GM23338 (cell line): ENCODE results near the gene MED13L. TPM values are rescaled to one million over a fixed set of nuclear protein-coding genes. Genes with fewer than 3 reads are reported as not detected.

Source experiments
- ATAC-seq: fragments of 200-7000 bp; cut with Tn5 transposase; 3 replicates; pipeline ENCODE4 v1.9.1; 2020
- DNase-seq: peaks from one replicate; pipeline ENCODE4 v3.0.0-alpha.2; 2015; ENCODE audit warnings: low spot score
- H2AFZ ChIP-seq: fragments of 200-600 bp; sonication (generic); 2 replicates; pipeline ENCODE4 v1.8.0; 2016; ENCODE audit warnings: antibody characterized with exemption, mild to moderate bottlenecking, moderate library complexity
- H3F3A ChIP-seq: fragments of 200-600 bp; sonication (generic); replicated peaks from 2 replicates; pipeline ENCODE4 v1.8.0; 2017; ENCODE audit warnings: antibody characterized with exemption, mixed run types, low read depth
- H3K27ac ChIP-seq: fragments of 200-600 bp; sonication (generic); 2 replicates; pipeline ENCODE4 v1.6.1; 2016; ENCODE audit warnings: low read depth
- H3K27me3 ChIP-seq: fragments of 200-600 bp; sonication (generic); 2 replicates; pipeline ENCODE4 v1.8.0; 2016; ENCODE audit warnings: mild to moderate bottlenecking, mixed run types, moderate library complexity; ENCODE audit not compliant: insufficient read depth
- H3K36me3 ChIP-seq: fragments of 200-600 bp; sonication (generic); 2 replicates; pipeline ENCODE4 v1.8.0; 2016; ENCODE audit warnings: mild to moderate bottlenecking; ENCODE audit not compliant: insufficient read depth
- H3K4me1 ChIP-seq: fragments of 200-600 bp; sonication (generic); 2 replicates; pipeline ENCODE4 v1.8.0; 2016; ENCODE audit warnings: mild to moderate bottlenecking, moderate library complexity; ENCODE audit not compliant: insufficient read depth
- H3K4me2 ChIP-seq: fragments of 200-600 bp; sonication (generic); 2 replicates; pipeline ENCODE4 v1.7.1; 2017; ENCODE audit warnings: mixed run types
- H3K4me3 ChIP-seq: fragments of 200-600 bp; sonication (generic); 2 replicates; pipeline ENCODE4 v1.6.1; 2016; ENCODE audit warnings: mixed run types
- H3K79me2 ChIP-seq: fragments of 200-600 bp; sonication (generic); replicated peaks from 2 replicates; pipeline ENCODE4 v1.8.0; 2017; ENCODE audit warnings: mild to moderate bottlenecking; ENCODE audit not compliant: insufficient read depth
- H3K9me2 ChIP-seq: fragments of 200-600 bp; sonication (generic); 2 replicates; pipeline ENCODE4 v1.8.0; 2017; ENCODE audit not compliant: insufficient read depth
- H4K20me1 ChIP-seq: fragments of 200-600 bp; sonication (generic); replicated peaks from 2 replicates; pipeline ENCODE4 v1.8.0; 2017; ENCODE audit warnings: mild to moderate bottlenecking; ENCODE audit not compliant: insufficient read depth
- H3K27ac Mint-ChIP-seq: 2 replicates; pipeline ENCODE4 v1.8.0; 2020; ENCODE audit warnings: inconsistent platforms, mild to moderate bottlenecking, moderate library complexity, mixed read lengths
- H3K27me3 Mint-ChIP-seq: 3 replicates; pipeline ENCODE4 v1.8.0; 2022; ENCODE audit warnings: low read depth, mild to moderate bottlenecking, moderate library complexity, mixed read lengths, inconsistent platforms; ENCODE audit not compliant: insufficient read depth, poor library complexity
- H3K36me3 Mint-ChIP-seq: 3 replicates; pipeline ENCODE4 v1.8.0; 2021; ENCODE audit warnings: low read depth, mild to moderate bottlenecking, inconsistent platforms, moderate library complexity, mixed read lengths
- H3K4me1 Mint-ChIP-seq: 3 replicates; pipeline ENCODE4 v1.8.0; 2020; ENCODE audit warnings: mild to moderate bottlenecking, inconsistent platforms, mixed read lengths
- H3K4me3 Mint-ChIP-seq: 3 replicates; pipeline ENCODE4 v1.8.0; 2021; ENCODE audit warnings: moderate library complexity, mild to moderate bottlenecking, inconsistent platforms, mixed read lengths
- H3K9me3 Mint-ChIP-seq: 3 replicates; pipeline ENCODE4 v1.8.0; 2020; ENCODE audit warnings: moderate library complexity, mild to moderate bottlenecking, inconsistent platforms, mixed read lengths
- EZH2 ChIP-seq: fragments of 200-600 bp; sonication (generic); IDR thresholded peaks from one replicate; pipeline ENCODE4 v1.8.0; 2017; ENCODE audit warnings: antibody characterized with exemption, mild to moderate bottlenecking, low read depth; ENCODE audit not compliant: unreplicated experiment
- EZH2phosphoT487 ChIP-seq: fragments of 200-600 bp; sonication (generic); IDR thresholded peaks from one replicate; pipeline ENCODE4 v1.8.1; 2018; ENCODE audit warnings: antibody characterized with exemption; ENCODE audit not compliant: unreplicated experiment
- JUNB ChIP-seq: IDR thresholded peaks from one replicate; pipeline ENCODE4 v1.6.1; 2016; ENCODE audit warnings: antibody characterized with exemption; ENCODE audit not compliant: unreplicated experiment
- NANOG ChIP-seq: IDR thresholded peaks from 2 replicates; pipeline ENCODE4 v1.6.1; 2016; ENCODE audit warnings: antibody characterized with exemption, borderline replicate concordance
- POLR2AphosphoS5 ChIP-seq: IDR thresholded peaks from 2 replicates; pipeline ENCODE4 v1.6.1; 2016; ENCODE audit warnings: antibody characterized with exemption, low read depth
- STAT1 ChIP-seq: IDR thresholded peaks from one replicate; pipeline ENCODE4 v1.6.1; 2016; ENCODE audit warnings: antibody characterized with exemption; ENCODE audit not compliant: unreplicated experiment
- ZNF114 ChIP-seq: fragments of 250-450 bp; sonication (Bioruptor Pico); IDR thresholded peaks from 2 replicates; pipeline ENCODE4 v1.5.0; 2020; ENCODE audit warnings: mild to moderate bottlenecking, moderate library complexity
- polyA plus RNA-seq: library from polyadenylated mRNA; unstranded; fragments of >200 nt; fragmentation: Nextera tagmentation; extraction: Ambion mirVana; gene quantifications from 2 replicates; pipeline ENCODE4 v1.2.1, GENCODE V29; 2016
- total RNA-seq: library from RNA; depleted of rRNA; stranded (reverse); fragments of >200 nt; shearing (Covaris generic); gene quantifications from 2 replicates; pipeline ENCODE4 v1.2.3, GENCODE V29; 2014
- TF ChIP-seq, protein P1 (sequence below): IDR thresholded peaks from 2 replicates; pipeline ENCODE4 v1.6.1; 2016; ENCODE audit warnings: antibody characterized with exemption
- TF ChIP-seq, protein P2 (sequence below): fragments of 250-450 bp; sonication (Bioruptor Pico); IDR thresholded peaks from 2 replicates; pipeline ENCODE4 v1.5.0; 2020; ENCODE audit warnings: mild to moderate bottlenecking, moderate library complexity
- TF ChIP-seq, protein P3 (sequence below), 2 experiments: fragments of 200-600 bp in 1 of 2; sonication (generic) in 1 of 2; conservative IDR thresholded peaks; 2 replicates each; pipeline versions ENCODE4 v1.5.1 to v1.6.1; 2016 to 2017; ENCODE audit warnings: antibody characterized with exemption in 2 of 2, low read depth in 2 of 2, mild to moderate bottlenecking in 2 of 2, moderate library complexity in 1 of 2
- TF ChIP-seq, protein P4 (sequence below): IDR thresholded peaks from one replicate; pipeline ENCODE4 v1.6.1; 2018; ENCODE audit warnings: antibody characterized with exemption; ENCODE audit not compliant: unreplicated experiment

The MED13L gene
- total and polyA plus RNA-seq, 2 experiments from 2014 or later, result 20.9 to 73.6 TPM

DNA sequence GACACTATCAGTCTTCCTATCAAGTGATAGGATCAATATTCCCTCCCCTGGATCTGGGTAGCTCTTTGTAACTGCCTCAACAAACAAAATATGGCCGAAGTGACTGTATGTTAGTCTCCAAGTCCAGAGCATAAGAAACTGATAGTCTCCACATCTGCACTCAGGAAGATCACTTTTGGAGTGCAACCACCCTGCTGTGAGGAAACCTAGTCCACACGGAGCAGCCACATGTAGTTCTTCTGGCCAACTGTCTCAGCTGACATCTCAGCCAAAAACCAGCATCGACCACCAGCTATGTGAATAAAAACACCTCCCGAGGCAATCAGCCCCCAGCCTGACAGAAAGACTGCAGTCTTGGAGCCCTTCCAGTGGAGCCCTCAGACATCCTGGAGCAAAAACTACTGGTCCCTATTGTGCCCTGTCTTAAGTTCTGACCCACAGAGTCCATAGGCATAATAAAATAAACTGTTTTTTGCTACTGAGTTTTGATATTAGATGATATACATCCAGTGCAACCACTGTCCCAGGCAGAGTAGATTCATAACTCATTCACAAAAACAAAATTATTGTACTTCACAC, 143.8 kb downstream of the MED13L start:
- no peak overlapping the region for H3K4me3 Mint-ChIP-seq
- no peaks in the 10 kb centered on the region for H3K9me3 Mint-ChIP-seq
- no peaks in the 10 kb centered on the region for H3K9me2 ChIP-seq
- no peak overlapping the region for H2AFZ ChIP-seq
- no peak overlapping the region for H3K4me2 ChIP-seq
- H3K27ac Mint-ChIP-seq, result peak overlapping the region; percentile 8
- peaks cover 2% of the 10 kb centered on the region for H3K27me3 Mint-ChIP-seq
- H3K36me3 ChIP-seq, result no peaks in the 10 kb centered on the region
- no peak overlapping the region for H3K27ac ChIP-seq
- H3F3A ChIP-seq, result no peaks in the 10 kb centered on the region
- ATAC-seq (no peak), DNase-seq (no peak)
- H3K27me3 ChIP-seq, result no peaks in the 10 kb centered on the region
- TF ChIP-seq, protein P1, sequence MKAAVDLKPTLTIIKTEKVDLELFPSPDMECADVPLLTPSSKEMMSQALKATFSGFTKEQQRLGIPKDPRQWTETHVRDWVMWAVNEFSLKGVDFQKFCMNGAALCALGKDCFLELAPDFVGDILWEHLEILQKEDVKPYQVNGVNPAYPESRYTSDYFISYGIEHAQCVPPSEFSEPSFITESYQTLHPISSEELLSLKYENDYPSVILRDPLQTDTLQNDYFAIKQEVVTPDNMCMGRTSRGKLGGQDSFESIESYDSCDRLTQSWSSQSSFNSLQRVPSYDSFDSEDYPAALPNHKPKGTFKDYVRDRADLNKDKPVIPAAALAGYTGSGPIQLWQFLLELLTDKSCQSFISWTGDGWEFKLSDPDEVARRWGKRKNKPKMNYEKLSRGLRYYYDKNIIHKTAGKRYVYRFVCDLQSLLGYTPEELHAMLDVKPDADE, result no peak
- TF ChIP-seq NANOG, result no peak
- TF ChIP-seq, protein P2, sequence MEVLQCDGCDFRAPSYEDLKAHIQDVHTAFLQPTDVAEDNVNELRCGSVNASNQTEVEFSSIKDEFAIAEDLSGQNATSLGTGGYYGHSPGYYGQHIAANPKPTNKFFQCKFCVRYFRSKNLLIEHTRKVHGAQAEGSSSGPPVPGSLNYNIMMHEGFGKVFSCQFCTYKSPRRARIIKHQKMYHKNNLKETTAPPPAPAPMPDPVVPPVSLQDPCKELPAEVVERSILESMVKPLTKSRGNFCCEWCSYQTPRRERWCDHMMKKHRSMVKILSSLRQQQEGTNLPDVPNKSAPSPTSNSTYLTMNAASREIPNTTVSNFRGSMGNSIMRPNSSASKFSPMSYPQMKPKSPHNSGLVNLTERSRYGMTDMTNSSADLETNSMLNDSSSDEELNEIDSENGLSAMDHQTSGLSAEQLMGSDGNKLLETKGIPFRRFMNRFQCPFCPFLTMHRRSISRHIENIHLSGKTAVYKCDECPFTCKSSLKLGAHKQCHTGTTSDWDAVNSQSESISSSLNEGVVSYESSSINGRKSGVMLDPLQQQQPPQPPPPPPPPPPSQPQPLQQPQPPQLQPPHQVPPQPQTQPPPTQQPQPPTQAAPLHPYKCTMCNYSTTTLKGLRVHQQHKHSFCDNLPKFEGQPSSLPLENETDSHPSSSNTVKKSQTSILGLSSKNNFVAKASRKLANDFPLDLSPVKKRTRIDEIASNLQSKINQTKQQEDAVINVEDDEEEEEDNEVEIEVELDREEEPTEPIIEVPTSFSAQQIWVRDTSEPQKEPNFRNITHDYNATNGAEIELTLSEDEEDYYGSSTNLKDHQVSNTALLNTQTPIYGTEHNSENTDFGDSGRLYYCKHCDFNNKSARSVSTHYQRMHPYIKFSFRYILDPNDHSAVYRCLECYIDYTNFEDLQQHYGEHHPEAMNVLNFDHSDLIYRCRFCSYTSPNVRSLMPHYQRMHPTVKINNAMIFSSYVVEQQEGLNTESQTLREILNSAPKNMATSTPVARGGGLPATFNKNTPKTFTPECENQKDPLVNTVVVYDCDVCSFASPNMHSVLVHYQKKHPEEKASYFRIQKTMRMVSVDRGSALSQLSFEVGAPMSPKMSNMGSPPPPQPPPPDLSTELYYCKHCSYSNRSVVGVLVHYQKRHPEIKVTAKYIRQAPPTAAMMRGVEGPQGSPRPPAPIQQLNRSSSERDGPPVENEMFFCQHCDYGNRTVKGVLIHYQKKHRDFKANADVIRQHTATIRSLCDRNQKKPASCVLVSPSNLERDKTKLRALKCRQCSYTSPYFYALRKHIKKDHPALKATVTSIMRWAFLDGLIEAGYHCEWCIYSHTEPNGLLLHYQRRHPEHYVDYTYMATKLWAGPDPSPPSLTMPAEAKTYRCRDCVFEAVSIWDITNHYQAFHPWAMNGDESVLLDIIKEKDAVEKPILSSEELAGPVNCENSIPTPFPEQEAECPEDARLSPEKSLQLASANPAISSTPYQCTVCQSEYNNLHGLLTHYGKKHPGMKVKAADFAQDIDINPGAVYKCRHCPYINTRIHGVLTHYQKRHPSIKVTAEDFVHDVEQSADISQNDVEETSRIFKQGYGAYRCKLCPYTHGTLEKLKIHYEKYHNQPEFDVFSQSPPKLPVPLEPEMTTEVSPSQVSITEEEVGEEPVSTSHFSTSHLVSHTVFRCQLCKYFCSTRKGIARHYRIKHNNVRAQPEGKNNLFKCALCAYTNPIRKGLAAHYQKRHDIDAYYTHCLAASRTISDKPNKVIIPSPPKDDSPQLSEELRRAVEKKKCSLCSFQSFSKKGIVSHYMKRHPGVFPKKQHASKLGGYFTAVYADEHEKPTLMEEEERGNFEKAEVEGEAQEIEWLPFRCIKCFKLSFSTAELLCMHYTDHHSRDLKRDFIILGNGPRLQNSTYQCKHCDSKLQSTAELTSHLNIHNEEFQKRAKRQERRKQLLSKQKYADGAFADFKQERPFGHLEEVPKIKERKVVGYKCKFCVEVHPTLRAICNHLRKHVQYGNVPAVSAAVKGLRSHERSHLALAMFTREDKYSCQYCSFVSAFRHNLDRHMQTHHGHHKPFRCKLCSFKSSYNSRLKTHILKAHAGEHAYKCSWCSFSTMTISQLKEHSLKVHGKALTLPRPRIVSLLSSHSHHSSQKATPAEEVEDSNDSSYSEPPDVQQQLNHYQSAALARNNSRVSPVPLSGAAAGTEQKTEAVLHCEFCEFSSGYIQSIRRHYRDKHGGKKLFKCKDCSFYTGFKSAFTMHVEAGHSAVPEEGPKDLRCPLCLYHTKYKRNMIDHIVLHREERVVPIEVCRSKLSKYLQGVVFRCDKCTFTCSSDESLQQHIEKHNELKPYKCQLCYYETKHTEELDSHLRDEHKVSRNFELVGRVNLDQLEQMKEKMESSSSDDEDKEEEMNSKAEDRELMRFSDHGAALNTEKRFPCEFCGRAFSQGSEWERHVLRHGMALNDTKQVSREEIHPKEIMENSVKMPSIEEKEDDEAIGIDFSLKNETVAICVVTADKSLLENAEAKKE, result no peak
- TF ChIP-seq, protein P3, sequence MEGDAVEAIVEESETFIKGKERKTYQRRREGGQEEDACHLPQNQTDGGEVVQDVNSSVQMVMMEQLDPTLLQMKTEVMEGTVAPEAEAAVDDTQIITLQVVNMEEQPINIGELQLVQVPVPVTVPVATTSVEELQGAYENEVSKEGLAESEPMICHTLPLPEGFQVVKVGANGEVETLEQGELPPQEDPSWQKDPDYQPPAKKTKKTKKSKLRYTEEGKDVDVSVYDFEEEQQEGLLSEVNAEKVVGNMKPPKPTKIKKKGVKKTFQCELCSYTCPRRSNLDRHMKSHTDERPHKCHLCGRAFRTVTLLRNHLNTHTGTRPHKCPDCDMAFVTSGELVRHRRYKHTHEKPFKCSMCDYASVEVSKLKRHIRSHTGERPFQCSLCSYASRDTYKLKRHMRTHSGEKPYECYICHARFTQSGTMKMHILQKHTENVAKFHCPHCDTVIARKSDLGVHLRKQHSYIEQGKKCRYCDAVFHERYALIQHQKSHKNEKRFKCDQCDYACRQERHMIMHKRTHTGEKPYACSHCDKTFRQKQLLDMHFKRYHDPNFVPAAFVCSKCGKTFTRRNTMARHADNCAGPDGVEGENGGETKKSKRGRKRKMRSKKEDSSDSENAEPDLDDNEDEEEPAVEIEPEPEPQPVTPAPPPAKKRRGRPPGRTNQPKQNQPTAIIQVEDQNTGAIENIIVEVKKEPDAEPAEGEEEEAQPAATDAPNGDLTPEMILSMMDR (conservative IDR thresholded peaks at IDR 0.05; ENCODE audit: low read depth in 2 of 2), result no peak
- no peak for TF ChIP-seq EZH2phosphoT487
- TF ChIP-seq POLR2AphosphoS5, result no peak
- TF ChIP-seq STAT1, result no peak
- TF ChIP-seq, protein P4, sequence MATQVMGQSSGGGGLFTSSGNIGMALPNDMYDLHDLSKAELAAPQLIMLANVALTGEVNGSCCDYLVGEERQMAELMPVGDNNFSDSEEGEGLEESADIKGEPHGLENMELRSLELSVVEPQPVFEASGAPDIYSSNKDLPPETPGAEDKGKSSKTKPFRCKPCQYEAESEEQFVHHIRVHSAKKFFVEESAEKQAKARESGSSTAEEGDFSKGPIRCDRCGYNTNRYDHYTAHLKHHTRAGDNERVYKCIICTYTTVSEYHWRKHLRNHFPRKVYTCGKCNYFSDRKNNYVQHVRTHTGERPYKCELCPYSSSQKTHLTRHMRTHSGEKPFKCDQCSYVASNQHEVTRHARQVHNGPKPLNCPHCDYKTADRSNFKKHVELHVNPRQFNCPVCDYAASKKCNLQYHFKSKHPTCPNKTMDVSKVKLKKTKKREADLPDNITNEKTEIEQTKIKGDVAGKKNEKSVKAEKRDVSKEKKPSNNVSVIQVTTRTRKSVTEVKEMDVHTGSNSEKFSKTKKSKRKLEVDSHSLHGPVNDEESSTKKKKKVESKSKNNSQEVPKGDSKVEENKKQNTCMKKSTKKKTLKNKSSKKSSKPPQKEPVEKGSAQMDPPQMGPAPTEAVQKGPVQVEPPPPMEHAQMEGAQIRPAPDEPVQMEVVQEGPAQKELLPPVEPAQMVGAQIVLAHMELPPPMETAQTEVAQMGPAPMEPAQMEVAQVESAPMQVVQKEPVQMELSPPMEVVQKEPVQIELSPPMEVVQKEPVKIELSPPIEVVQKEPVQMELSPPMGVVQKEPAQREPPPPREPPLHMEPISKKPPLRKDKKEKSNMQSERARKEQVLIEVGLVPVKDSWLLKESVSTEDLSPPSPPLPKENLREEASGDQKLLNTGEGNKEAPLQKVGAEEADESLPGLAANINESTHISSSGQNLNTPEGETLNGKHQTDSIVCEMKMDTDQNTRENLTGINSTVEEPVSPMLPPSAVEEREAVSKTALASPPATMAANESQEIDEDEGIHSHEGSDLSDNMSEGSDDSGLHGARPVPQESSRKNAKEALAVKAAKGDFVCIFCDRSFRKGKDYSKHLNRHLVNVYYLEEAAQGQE, result no peak
- no peak for TF ChIP-seq EZH2
- no peak for TF ChIP-seq ZNF114 (CRISPR knock-in tag)
- TF ChIP-seq JUNB, result no peak
- no peak overlapping the region for H3K4me3 ChIP-seq
- peaks cover 34% of the 10 kb centered on the region for H3K4me1 ChIP-seq
- H3K79me2 ChIP-seq, result peaks cover 95% of the 10 kb centered on the region
- no peaks in the 10 kb centered on the region for H3K36me3 Mint-ChIP-seq
- peaks cover 40% of the 10 kb centered on the region for H3K4me1 Mint-ChIP-seq
- no peaks in the 10 kb centered on the region for H4K20me1 ChIP-seq
